Upper lobe of right lung (tissue), 1 donor: ENCODE results near the gene IMPG1. TPM values are rescaled to one million over a fixed set of nuclear protein-coding genes. Genes with fewer than 3 reads are reported as not detected.

Experiments
- ATAC-seq: fragments of 200-7000 bp; cut with Tn5 transposase; one replicate; pipeline ENCODE4 v1.9.1; 2020; ENCODE audit warnings: mild to moderate bottlenecking, moderate library complexity
- DNase-seq: peaks from one replicate; pipeline ENCODE4 v3.0.0-alpha.2; 2020
- H3K27ac ChIP-seq: fragments of 200-600 bp; one replicate; pipeline ENCODE4 v1.8.0; 2022
- H3K27me3 ChIP-seq: fragments of 200-600 bp; one replicate; pipeline ENCODE4 v1.8.0; 2022; ENCODE audit warnings: mild to moderate bottlenecking
- H3K36me3 ChIP-seq: fragments of 200-600 bp; one replicate; pipeline ENCODE4 v1.8.0; 2022
- H3K4me1 ChIP-seq: fragments of 200-600 bp; one replicate; pipeline ENCODE4 v1.8.0; 2022
- H3K4me3 ChIP-seq: fragments of 200-600 bp; one replicate; pipeline ENCODE4 v1.8.0; 2022; ENCODE audit warnings: mild to moderate bottlenecking
- H3K9me3 ChIP-seq: fragments of 200-600 bp; one replicate; pipeline ENCODE4 v1.8.0; 2022
- intact Hi-C: fragments of 100-400 bp; cut with DNase I; formaldehyde crosslinking; loops from one replicate; pipeline ENCODE4 v1.11.0; 2022
- total RNA-seq: library from RNA; stranded (reverse); fragmentation: NEBNext Ultra II Directional; extraction: Animal tissue kit (Norgen Biotek cat#: 25700); gene quantifications from one replicate; pipeline ENCODE4 v1.2.1, GENCODE V29; 2021
- TF ChIP-seq, protein P1 (sequence below): fragments of 200-600 bp; IDR thresholded peaks from one replicate; pipeline ENCODE4 v1.8.0; 2022; ENCODE audit warnings: antibody characterized with exemption
- donor health status: DM: no; HTN: yes; CAD: no; lungs with severe emphysema.

The IMPG1 gene
- total RNA-seq, 1 donor from 2014 or later, result not detected

GRCh38 chr6:76043690-76044089, 28.8 kb downstream of the IMPG1 start:
- no peaks in the 10 kb centered on the region for H3K4me1 ChIP-seq
- intact Hi-C loops, result no loop called here
- H3K4me3 ChIP-seq, result no peak overlapping the region
- no peaks in the 10 kb centered on the region for H3K27me3 ChIP-seq
- no peaks in the 10 kb centered on the region for H3K9me3 ChIP-seq
- no peak for ATAC-seq
- no peak overlapping the region for H3K27ac ChIP-seq
- no peaks in the 10 kb centered on the region for H3K36me3 ChIP-seq
- DNase-seq, result no peak
- TF ChIP-seq, protein P1, sequence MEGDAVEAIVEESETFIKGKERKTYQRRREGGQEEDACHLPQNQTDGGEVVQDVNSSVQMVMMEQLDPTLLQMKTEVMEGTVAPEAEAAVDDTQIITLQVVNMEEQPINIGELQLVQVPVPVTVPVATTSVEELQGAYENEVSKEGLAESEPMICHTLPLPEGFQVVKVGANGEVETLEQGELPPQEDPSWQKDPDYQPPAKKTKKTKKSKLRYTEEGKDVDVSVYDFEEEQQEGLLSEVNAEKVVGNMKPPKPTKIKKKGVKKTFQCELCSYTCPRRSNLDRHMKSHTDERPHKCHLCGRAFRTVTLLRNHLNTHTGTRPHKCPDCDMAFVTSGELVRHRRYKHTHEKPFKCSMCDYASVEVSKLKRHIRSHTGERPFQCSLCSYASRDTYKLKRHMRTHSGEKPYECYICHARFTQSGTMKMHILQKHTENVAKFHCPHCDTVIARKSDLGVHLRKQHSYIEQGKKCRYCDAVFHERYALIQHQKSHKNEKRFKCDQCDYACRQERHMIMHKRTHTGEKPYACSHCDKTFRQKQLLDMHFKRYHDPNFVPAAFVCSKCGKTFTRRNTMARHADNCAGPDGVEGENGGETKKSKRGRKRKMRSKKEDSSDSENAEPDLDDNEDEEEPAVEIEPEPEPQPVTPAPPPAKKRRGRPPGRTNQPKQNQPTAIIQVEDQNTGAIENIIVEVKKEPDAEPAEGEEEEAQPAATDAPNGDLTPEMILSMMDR, result no peak

GRCh38 chr6:76035713-76036112, 36.7 kb downstream of the IMPG1 start:
- no peak for DNase-seq
- no peak overlapping the region for H3K27ac ChIP-seq
- no peak overlapping the region for H3K4me3 ChIP-seq
- no peaks in the 10 kb centered on the region for H3K27me3 ChIP-seq
- no peak for ATAC-seq
- intact Hi-C loops, result no loop called here
- TF ChIP-seq, protein P1, result no peak
- H3K9me3 ChIP-seq, result no peaks in the 10 kb centered on the region
- H3K4me1 ChIP-seq, result no peaks in the 10 kb centered on the region
- H3K36me3 ChIP-seq, result no peaks in the 10 kb centered on the region

DNA sequence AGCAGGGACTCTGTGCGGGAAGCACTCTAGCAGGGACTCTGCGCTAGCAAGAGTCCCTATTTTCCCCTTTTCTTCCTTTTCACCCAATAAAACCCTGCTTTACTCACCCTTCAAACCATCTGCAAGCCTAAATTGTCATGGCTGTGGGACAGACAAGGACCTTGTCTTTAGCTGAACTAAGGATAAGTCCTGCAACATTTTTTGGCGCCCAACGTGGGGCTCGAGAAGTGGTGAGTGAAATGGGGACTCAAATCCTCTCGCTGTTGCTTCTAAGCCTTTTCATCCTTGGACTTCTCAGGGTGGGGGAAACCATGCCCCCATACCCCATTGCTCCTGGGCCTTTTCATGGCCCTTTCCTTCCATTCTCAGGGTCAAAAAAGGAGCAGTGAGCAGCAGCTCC, 46.4 kb downstream of the IMPG1 start:
- Histone ChIP-seq H3K4me3 (no peak overlapping the region), H3K36me3 (no peaks in the 10 kb centered on the region), H3K27ac (no peak overlapping the region), H3K4me1 (no peaks in the 10 kb centered on the region), H3K27me3 (no peaks in the 10 kb centered on the region), H3K9me3 (peaks cover 10% of the 10 kb centered on the region)
- DNase-seq (no peak), ATAC-seq (no peak)
- TF ChIP-seq, protein P1, result no peak
- intact Hi-C loops, result no loop called here

GRCh38 chr6:76014626-76015530, 57.6 kb downstream of the IMPG1 start:
- TF ChIP-seq, protein P1, result no peak
- intact Hi-C loops, result no loop called here
- Histone ChIP-seq H3K9me3 (no peaks in the 10 kb centered on the region), H3K4me1 (no peaks in the 10 kb centered on the region), H3K36me3 (no peaks in the 10 kb centered on the region), H3K27me3 (no peaks in the 10 kb centered on the region), H3K27ac (no peak overlapping the region), H3K4me3 (no peak overlapping the region)
- ATAC-seq (no peak), DNase-seq (no peak)

DNA sequence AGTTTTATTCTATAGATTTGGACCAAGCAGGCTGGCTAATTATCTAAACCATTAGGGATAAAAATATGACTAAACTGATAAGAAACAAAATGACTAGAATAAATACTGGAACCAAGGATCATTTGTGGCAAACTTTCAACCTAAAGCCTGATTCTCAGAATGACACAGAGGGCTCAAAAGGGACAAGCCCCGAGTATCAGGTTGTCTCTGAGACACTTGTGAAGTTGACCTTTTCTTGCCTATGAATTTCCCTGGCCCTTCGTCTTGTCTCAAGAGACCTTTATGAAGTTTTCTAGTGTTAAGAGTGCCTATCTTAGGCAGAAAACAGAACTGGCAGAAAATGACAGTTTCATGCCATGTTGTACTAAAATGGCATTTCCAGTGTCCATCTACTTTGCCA, 68.3 kb downstream of the IMPG1 start:
- ATAC-seq (no peak), DNase-seq (no peak)
- intact Hi-C loops, result no loop called here
- Histone ChIP-seq H3K4me3 (no peak overlapping the region), H3K4me1 (no peaks in the 10 kb centered on the region), H3K27me3 (no peaks in the 10 kb centered on the region), H3K27ac (no peak overlapping the region), H3K9me3 (no peaks in the 10 kb centered on the region), H3K36me3 (no peaks in the 10 kb centered on the region)
- TF ChIP-seq, protein P1, result no peak
